ENCODE data around the gene TIGD3.

The TIGD3 gene

DNA sequence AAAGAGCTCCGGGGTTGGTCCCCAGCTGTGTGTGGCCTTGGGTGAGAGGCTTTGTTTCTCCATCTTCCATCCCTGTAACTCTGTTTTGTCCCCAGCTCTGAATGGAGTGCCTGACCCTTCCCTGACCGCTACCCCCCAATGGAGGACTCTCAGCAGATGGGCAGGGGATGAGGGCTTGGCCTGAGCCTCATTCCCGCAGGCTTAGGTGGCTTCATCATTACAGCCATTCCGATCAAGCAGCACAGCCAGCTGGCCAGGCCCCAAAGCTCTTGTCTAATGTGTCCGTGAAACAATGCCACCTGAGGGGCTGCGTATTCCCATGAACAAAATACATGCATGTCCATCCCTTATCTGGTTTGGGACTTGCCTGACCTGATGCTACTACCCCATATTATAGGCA, 43.8 kb upstream of the TIGD3 start:
- H3K27me3 ChIP-seq (ENCODE audit: insufficient read depth, insufficient read length): peaks cover 15% of the 10 kb centered on the region
- no peak for DNase-seq (ENCODE audit: low read depth, low spot score)
- H3K9me3 ChIP-seq (ENCODE audit: insufficient read depth, low read length): no peaks in the 10 kb centered on the region
- TF ChIP-seq ZNF274 (IDR thresholded peaks at IDR 0.05; ENCODE audit: low read depth, low read length) (no peak), YY1 (IDR thresholded peaks at IDR 0.05; ENCODE audit: insufficient read depth, insufficient read length) (no peak), SUZ12 (IDR thresholded peaks at IDR 0.05; ENCODE audit: extremely low read depth, insufficient read depth, insufficient read length) (no peak)
- H3K4me1 ChIP-seq (ENCODE audit: insufficient read depth, insufficient read length): peaks cover 29% of the 10 kb centered on the region
- peaks cover 1% of the 10 kb centered on the region for H3K36me3 ChIP-seq (ENCODE audit: insufficient read depth, insufficient read length, low read length)
- no peak overlapping the region for H3K4me3 ChIP-seq (ENCODE audit: insufficient read length, low read depth)
- H3K9ac ChIP-seq (ENCODE audit: insufficient read length, low read depth): peak overlapping the region; percentile 37

DNA sequence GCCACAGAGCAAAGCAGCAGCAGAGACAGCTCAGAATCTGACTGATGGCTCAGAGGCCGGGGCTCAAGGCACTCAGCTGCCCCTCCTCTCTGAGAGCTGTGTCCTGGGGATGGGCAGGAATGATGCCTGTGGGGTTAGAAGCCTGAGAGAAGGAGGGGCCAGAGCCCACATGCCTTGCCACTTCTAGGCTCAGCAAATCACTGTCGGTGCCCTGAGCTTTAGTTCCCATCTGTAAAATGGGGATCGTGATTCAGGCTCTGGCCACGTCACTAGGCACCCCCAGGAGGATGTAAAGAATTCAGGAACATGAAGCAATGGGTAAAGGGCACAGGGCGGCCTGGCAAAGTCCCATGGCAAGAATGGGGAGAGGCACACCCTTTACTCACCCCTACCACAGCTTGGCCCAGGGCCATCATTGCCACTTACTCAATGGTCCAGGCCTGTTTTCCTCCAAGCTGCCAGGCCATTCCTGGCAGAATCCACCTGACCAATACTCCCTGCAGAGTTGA, 43.3 kb upstream of the TIGD3 start:
- Histone ChIP-seq H3K9me3 (ENCODE audit: insufficient read depth, low read length) (no peaks in the 10 kb centered on the region), H3K27me3 (ENCODE audit: insufficient read depth, insufficient read length) (peaks cover 15% of the 10 kb centered on the region), H3K36me3 (ENCODE audit: insufficient read depth, insufficient read length, low read length) (peaks cover 4% of the 10 kb centered on the region), H3K9ac (ENCODE audit: insufficient read length, low read depth) (no peak overlapping the region), H3K4me1 (ENCODE audit: insufficient read depth, insufficient read length) (peaks cover 33% of the 10 kb centered on the region), H3K4me3 (ENCODE audit: insufficient read length, low read depth) (no peak overlapping the region)
- no peak for TF ChIP-seq SUZ12 (IDR thresholded peaks at IDR 0.05; ENCODE audit: extremely low read depth, insufficient read depth, insufficient read length)
- no peak for TF ChIP-seq ZNF274 (IDR thresholded peaks at IDR 0.05; ENCODE audit: low read depth, low read length)
- no peak for TF ChIP-seq YY1 (IDR thresholded peaks at IDR 0.05; ENCODE audit: insufficient read depth, insufficient read length)
- no peak for DNase-seq (ENCODE audit: low read depth, low spot score)

DNA sequence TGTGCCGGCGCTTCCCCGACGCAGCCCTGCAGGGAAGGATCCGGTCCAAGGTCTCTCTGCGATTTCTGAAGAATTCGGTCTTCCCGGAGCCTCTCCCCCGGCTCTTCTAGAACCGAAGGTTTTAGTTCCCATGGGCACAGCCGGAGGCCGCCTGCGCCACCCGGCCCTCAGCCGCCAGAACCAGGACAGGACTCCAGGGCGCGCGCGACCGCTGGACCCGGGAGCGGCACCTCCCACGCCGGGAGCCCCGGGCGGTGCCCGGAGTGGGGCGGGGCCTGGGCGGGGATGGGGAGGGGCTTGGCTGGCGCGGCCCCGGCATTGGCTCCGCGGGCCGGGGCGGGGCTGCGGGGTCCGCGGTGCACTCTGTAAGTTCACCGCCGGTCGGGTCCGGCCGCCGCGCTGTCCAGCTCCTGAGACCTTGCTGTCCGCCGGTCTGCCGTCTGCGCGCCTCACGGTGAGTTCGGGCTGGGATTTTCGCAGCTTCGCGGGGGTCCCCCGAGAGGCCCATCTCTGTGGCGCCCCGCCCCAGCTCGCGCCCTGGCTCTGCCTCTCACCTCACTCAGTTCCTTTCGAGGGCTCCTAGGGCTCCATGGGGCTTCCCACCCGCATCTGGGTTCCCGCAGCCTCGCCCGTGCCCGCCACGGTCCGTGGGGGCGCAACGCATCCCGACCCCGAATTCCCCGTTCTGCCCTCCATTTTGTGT, 39.9 kb upstream of the TIGD3 start, which contains the start of gene CDC42EP2:
TSS of gene CDC42EP2 (plus strand) at position 366 of the 703 bp plus-strand sequence. CDS start 6,033 bp downstream, outside the sequence.
- no peaks in the 10 kb centered on the region for H3K9me3 ChIP-seq (ENCODE audit: insufficient read depth, low read length)
- DNase-seq (ENCODE audit: low read depth, low spot score): peak; percentile 77
- H3K9ac ChIP-seq (ENCODE audit: insufficient read length, low read depth): peak within 1 kb of the TSS; percentile 98
- peak within 1 kb of the TSS; percentile 96 for H3K4me3 ChIP-seq (ENCODE audit: insufficient read length, low read depth)
- TF ChIP-seq YY1 (IDR thresholded peaks at IDR 0.05; ENCODE audit: insufficient read depth, insufficient read length): no peak
- TF ChIP-seq ZNF274 (IDR thresholded peaks at IDR 0.05; ENCODE audit: low read depth, low read length): no peak
- TF ChIP-seq SUZ12 (IDR thresholded peaks at IDR 0.05; ENCODE audit: extremely low read depth, insufficient read depth, insufficient read length): no peak
- H3K36me3 ChIP-seq (ENCODE audit: insufficient read depth, insufficient read length, low read length): peaks cover 15% of the 10 kb centered on the region
- peaks cover 15% of the 10 kb centered on the region for H3K27me3 ChIP-seq (ENCODE audit: insufficient read depth, insufficient read length)
- H3K4me1 ChIP-seq (ENCODE audit: insufficient read depth, insufficient read length): peaks cover 43% of the 10 kb centered on the region

DNA sequence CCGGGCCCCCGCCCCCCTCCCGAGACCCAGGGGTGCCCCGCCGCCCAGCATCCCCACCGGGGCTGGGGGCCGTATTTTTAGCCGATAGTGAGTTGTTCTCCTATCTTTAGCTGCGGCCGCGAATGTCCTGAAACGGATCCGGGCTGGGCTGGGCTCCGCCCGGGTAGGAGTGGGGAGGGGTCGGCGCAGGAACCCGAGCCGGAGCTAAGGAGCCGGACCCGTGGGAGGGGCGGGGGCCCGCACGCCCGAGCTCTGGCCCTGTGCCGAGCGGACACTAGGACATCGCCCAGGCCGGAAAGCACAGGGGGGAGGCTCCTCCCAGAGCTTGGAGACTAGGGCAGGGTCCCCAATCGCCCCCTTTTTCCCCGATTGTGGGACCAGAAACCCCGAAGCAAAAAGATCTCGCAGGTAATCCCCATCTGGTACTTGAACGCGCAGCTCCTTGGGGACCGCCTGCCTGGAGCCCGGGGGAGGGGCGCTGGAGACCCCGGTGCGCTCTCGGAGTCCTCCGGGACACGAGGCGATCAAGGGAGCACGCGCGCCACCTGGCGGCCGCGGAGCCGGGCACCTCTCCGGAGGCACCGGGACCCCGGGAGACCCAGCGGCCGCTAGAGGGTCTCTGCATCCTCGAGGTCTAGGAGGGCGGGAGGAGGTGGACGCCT, 39.2 kb upstream of the TIGD3 start:
- Histone ChIP-seq H3K36me3 (ENCODE audit: insufficient read depth, insufficient read length, low read length) (peaks cover 20% of the 10 kb centered on the region), H3K9me3 (ENCODE audit: insufficient read depth, low read length) (no peaks in the 10 kb centered on the region), H3K4me1 (ENCODE audit: insufficient read depth, insufficient read length) (peaks cover 40% of the 10 kb centered on the region), H3K27me3 (ENCODE audit: insufficient read depth, insufficient read length) (peaks cover 15% of the 10 kb centered on the region), H3K4me3 (ENCODE audit: insufficient read length, low read depth) (peak overlapping the region; percentile 96), H3K9ac (ENCODE audit: insufficient read length, low read depth) (peak overlapping the region; percentile 98)
- TF ChIP-seq YY1 (IDR thresholded peaks at IDR 0.05; ENCODE audit: insufficient read depth, insufficient read length): no peak
- no peak for TF ChIP-seq SUZ12 (IDR thresholded peaks at IDR 0.05; ENCODE audit: extremely low read depth, insufficient read depth, insufficient read length)
- TF ChIP-seq ZNF274 (IDR thresholded peaks at IDR 0.05; ENCODE audit: low read depth, low read length): no peak
- peak; percentile 85 for DNase-seq (ENCODE audit: low read depth, low spot score)

DNA sequence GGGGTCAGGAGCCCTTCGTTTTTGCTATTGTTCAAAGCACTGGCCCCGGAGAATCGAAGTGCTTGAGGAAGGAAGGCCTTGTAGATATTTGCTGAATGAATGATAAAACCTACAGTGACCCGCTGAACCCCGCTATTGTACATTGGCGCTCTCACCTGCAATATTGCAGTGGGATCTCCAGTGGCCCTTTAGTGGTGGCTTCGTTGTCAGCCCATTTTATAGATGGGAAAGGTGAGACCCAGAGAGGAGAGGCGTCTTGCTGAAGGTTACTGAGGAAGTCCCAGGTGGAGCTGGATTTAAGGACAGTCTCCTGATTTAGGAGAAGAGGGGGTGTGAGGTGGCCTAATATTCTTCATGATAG, 38.7 kb upstream of the TIGD3 start:
- Histone ChIP-seq H3K27me3 (ENCODE audit: insufficient read depth, insufficient read length) (peaks cover 15% of the 10 kb centered on the region), H3K9me3 (ENCODE audit: insufficient read depth, low read length) (no peaks in the 10 kb centered on the region), H3K4me3 (ENCODE audit: insufficient read length, low read depth) (peak overlapping the region; percentile 96), H3K9ac (ENCODE audit: insufficient read length, low read depth) (peak overlapping the region; percentile 98), H3K36me3 (ENCODE audit: insufficient read depth, insufficient read length, low read length) (peaks cover 25% of the 10 kb centered on the region), H3K4me1 (ENCODE audit: insufficient read depth, insufficient read length) (peaks cover 35% of the 10 kb centered on the region)
- no peak for DNase-seq (ENCODE audit: low read depth, low spot score)
- TF ChIP-seq SUZ12 (IDR thresholded peaks at IDR 0.05; ENCODE audit: extremely low read depth, insufficient read depth, insufficient read length) (no peak), YY1 (IDR thresholded peaks at IDR 0.05; ENCODE audit: insufficient read depth, insufficient read length) (no peak), ZNF274 (IDR thresholded peaks at IDR 0.05; ENCODE audit: low read depth, low read length) (no peak)

DNA sequence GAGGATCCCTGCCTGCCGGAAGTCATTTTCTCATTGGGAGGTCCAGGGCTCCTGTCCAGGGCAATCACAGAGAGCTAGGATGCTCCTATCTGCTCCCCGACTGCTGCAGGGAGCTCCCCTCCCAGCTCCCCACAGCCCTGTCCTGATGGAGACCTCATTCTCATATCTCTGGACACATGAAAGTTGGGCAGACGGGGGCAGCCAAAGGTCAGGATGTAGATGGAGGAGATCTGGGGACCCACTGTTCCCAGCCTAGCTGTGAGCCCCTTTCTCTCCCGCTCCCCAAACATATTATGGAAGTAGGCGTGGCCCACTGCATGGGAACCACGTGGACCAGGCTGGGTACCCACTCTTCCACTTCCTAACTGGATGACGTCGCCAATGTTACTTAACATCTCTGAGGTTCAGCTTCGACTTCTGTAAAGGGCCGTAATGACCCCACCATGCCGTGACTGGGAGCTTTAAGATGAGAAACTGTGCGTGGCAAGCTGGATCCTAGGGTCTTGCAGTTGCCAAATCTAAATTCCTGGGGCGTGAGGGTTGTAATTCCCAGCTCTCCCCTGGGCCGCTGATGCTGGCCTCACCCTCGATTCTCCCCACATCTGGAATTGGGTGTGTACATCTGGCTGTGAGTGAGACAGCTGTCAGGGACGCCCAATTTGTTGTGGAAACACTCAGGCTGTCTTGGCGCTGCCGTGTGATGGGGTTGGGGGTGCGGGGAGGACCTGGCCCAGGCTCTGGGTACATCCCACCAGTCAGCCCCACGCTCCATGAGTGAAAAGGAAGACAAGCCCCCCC, 38.1 kb upstream of the TIGD3 start:
- peak overlapping the region; percentile 98 for H3K9ac ChIP-seq (ENCODE audit: insufficient read length, low read depth)
- peaks cover 15% of the 10 kb centered on the region for H3K27me3 ChIP-seq (ENCODE audit: insufficient read depth, insufficient read length)
- no peak for TF ChIP-seq SUZ12 (IDR thresholded peaks at IDR 0.05; ENCODE audit: extremely low read depth, insufficient read depth, insufficient read length)
- TF ChIP-seq YY1 (IDR thresholded peaks at IDR 0.05; ENCODE audit: insufficient read depth, insufficient read length): no peak
- no peak for TF ChIP-seq ZNF274 (IDR thresholded peaks at IDR 0.05; ENCODE audit: low read depth, low read length)
- H3K36me3 ChIP-seq (ENCODE audit: insufficient read depth, insufficient read length, low read length): peaks cover 31% of the 10 kb centered on the region
- H3K9me3 ChIP-seq (ENCODE audit: insufficient read depth, low read length): no peaks in the 10 kb centered on the region
- H3K4me1 ChIP-seq (ENCODE audit: insufficient read depth, insufficient read length): peaks cover 30% of the 10 kb centered on the region
- DNase-seq (ENCODE audit: low read depth, low spot score): no peak
- H3K4me3 ChIP-seq (ENCODE audit: insufficient read length, low read depth): peak overlapping the region; percentile 96
